ENCODE results near the gene UACA. TPM values are rescaled to one million over a fixed set of nuclear protein-coding genes. Genes with fewer than 3 reads are reported as not detected.

The UACA gene
- total and polyA plus RNA-seq, 2 experiments from 2014 or later, result 46.7 to 58.7 TPM

GRCh38 chr15:70608144-70608543, 155.2 kb downstream of the UACA start:
- Histone ChIP-seq H3K4me2 (no peak overlapping the region), H3K9me3 (ENCODE audit: low read depth) (no peaks in the 10 kb centered on the region), H4K20me1 (ENCODE audit: insufficient read depth, poor library complexity, severe bottlenecking) (no peaks in the 10 kb centered on the region), H3K9me2 (replicated peaks; ENCODE audit: insufficient read depth) (no peaks in the 10 kb centered on the region), H2AFZ (no peak overlapping the region), H3K4me1 (ENCODE audit: insufficient read depth) (peaks cover 25% of the 10 kb centered on the region), H3K27me3 (no peaks in the 10 kb centered on the region), H3K36me3 (replicated peaks; ENCODE audit: insufficient read depth, low read depth) (no peaks in the 10 kb centered on the region), H3K4me3 (no peak overlapping the region), H3K79me2 (no peaks in the 10 kb centered on the region), H3K27ac (no peak overlapping the region)
- TF ChIP-seq EZH2phosphoT487 (IDR thresholded peaks at IDR 0.05; ENCODE audit: low read depth, severe bottlenecking, unreplicated experiment) (no peak), EZH2 (IDR thresholded peaks at IDR 0.05; ENCODE audit: borderline replicate concordance) (no peak), CTCF (IDR thresholded peaks at IDR 0.05; ENCODE audit: poor library complexity) (no peak)
- 63% methylated on average over 5 of the region's 5 CpGs for WGBS (ENCODE audit: low lambda C conversion rate, missing lambda C conversion rate)
- no peak for DNase-seq (ENCODE audit: low spot score)

GRCh38 chr15:70605606-70606410, 157.6 kb downstream of the UACA start:
- Histone ChIP-seq H4K20me1 (ENCODE audit: insufficient read depth, poor library complexity, severe bottlenecking) (no peaks in the 10 kb centered on the region), H3K27ac (peak overlapping the region; percentile 78), H3K79me2 (no peaks in the 10 kb centered on the region), H3K9me3 (ENCODE audit: low read depth) (no peaks in the 10 kb centered on the region), H3K9me2 (replicated peaks; ENCODE audit: insufficient read depth) (no peaks in the 10 kb centered on the region), H3K4me3 (no peak overlapping the region), H2AFZ (peak overlapping the region; percentile 10), H3K27me3 (no peaks in the 10 kb centered on the region), H3K36me3 (replicated peaks; ENCODE audit: insufficient read depth, low read depth) (no peaks in the 10 kb centered on the region), H3K4me2 (peak overlapping the region; percentile 59), H3K4me1 (ENCODE audit: insufficient read depth) (peaks cover 25% of the 10 kb centered on the region)
- WGBS (ENCODE audit: low lambda C conversion rate, missing lambda C conversion rate), result 55% methylated on average over 7 of the region's 7 CpGs
- peak; percentile 75 for DNase-seq (ENCODE audit: low spot score)
- TF ChIP-seq EZH2phosphoT487 (IDR thresholded peaks at IDR 0.05; ENCODE audit: low read depth, severe bottlenecking, unreplicated experiment) (no peak), CTCF (IDR thresholded peaks at IDR 0.05; ENCODE audit: poor library complexity) (no peak), EZH2 (IDR thresholded peaks at IDR 0.05; ENCODE audit: borderline replicate concordance) (no peak)

- no peaks in the 10 kb centered on the region for H3K27me3 ChIP-seq
- TF ChIP-seq CTCF (IDR thresholded peaks at IDR 0.05; ENCODE audit: poor library complexity), result peak; percentile 33
- no peak for TF ChIP-seq EZH2phosphoT487 (IDR thresholded peaks at IDR 0.05; ENCODE audit: low read depth, severe bottlenecking, unreplicated experiment)
- TF ChIP-seq EZH2 (IDR thresholded peaks at IDR 0.05; ENCODE audit: borderline replicate concordance), result no peak
- DNase-seq (ENCODE audit: low spot score), result peak; percentile 44
- H3K79me2 ChIP-seq, result no peaks in the 10 kb centered on the region
- H3K4me2 ChIP-seq, result peak overlapping the region; percentile 59
- H3K27ac ChIP-seq, result peak overlapping the region; percentile 78
- WGBS (ENCODE audit: low lambda C conversion rate, missing lambda C conversion rate), result 41% methylated on average over 18 of the region's 18 CpGs
- peak overlapping the region; percentile 10 for H2AFZ ChIP-seq
- H4K20me1 ChIP-seq (ENCODE audit: insufficient read depth, poor library complexity, severe bottlenecking), result no peaks in the 10 kb centered on the region
- no peak overlapping the region for H3K4me3 ChIP-seq
- H3K4me1 ChIP-seq (ENCODE audit: insufficient read depth), result peaks cover 25% of the 10 kb centered on the region
- H3K9me3 ChIP-seq (ENCODE audit: low read depth), result no peaks in the 10 kb centered on the region
- no peaks in the 10 kb centered on the region for H3K36me3 ChIP-seq (replicated peaks; ENCODE audit: insufficient read depth, low read depth)
- H3K9me2 ChIP-seq (replicated peaks; ENCODE audit: insufficient read depth), result no peaks in the 10 kb centered on the region
Observed at GRCh38 chr15:70604666-70605315, 158.6 kb downstream of the UACA start.

Other genes with a start within 250 kb of the UACA start
- 31.9 and 45.9 TPM in 2 replicates for gene LARP6, start 90.6 kb upstream of the UACA start, total RNA-seq
- gene LARP6, start 90.6 kb upstream of the UACA start, polyA plus RNA-seq, result 50.0 and 55.9 TPM in 2 replicates
- 3.0 TPM in 2 replicates for gene THAP10, start 128.9 kb upstream of the UACA start, total RNA-seq
- gene THAP10, start 128.9 kb upstream of the UACA start, polyA plus RNA-seq, result 2.1 and 3.8 TPM in 2 replicates
- 7.8 and 11.6 TPM in 2 replicates for gene LRRC49, start 129.3 kb upstream of the UACA start, total RNA-seq
- gene LRRC49, start 129.3 kb upstream of the UACA start, polyA plus RNA-seq, result 1.4 and 1.9 TPM in 2 replicates

Measured in hepatocyte (in vitro differentiated cells).